Measurements from ENCODE around the gene ASCL5. TPM values are rescaled to one million over a fixed set of nuclear protein-coding genes. Genes with fewer than 3 reads are reported as not detected.

The ASCL5 gene
- total RNA-seq, 1 experiment from 2014 or later = not detected

- ATAC-seq = no peak
- in situ Hi-C loops (cut with HindIII; ENCODE audit: low pct_unique_long_range_greater_than_20kb, low sequenced_read_pairs) = no loop called here
- no peak overlapping the region for H3K27ac ChIP-seq (ENCODE audit: low read length)
- TF ChIP-seq CTCF (IDR thresholded peaks at IDR 0.05) (no peak), TCF7L2 (IDR thresholded peaks at IDR 0.05; ENCODE audit: low read depth, low read length) (no peak), REST (IDR thresholded peaks at IDR 0.05; ENCODE audit: insufficient read depth in 1 of 2, low read depth in 2 of 2, low read length in 1 of 2) (no peak), POLR2AphosphoS5 (IDR thresholded peaks at IDR 0.05; ENCODE audit: low read depth, low read length) (no peak), SIN3A (IDR thresholded peaks at IDR 0.05; ENCODE audit: borderline replicate concordance, insufficient read depth, low read depth, low read length) (no peak)
- intact Hi-C loops (cut with micrococcal nuclease; ENCODE audit: unreplicated experiment) = no loop called here
- H3K4me1 ChIP-seq (ENCODE audit: control insufficient read depth, insufficient read depth, low read length) = no peaks in the 10 kb centered on the region
- H3K4me3 ChIP-seq (ENCODE audit: low read depth in 2 of 2, low read length in 2 of 2) = no peak overlapping the region
- POLR2A ChIA-PET = no interaction called here
- DNase-seq (ENCODE audit: low read depth, low spot score) = no peak
- peaks cover 2% of the 10 kb centered on the region for H3K27me3 ChIP-seq (ENCODE audit: control insufficient read depth, insufficient read depth, low read length)
- CTCF ChIA-PET = no interaction called here
- no peaks in the 10 kb centered on the region for H3K36me3 ChIP-seq (ENCODE audit: control insufficient read depth, insufficient read depth, low read length)
- BruUV-seq (replicated peaks) = no TSS peak
- no peaks in the 10 kb centered on the region for H3K9me3 ChIP-seq (ENCODE audit: control insufficient read depth, insufficient read depth, low read depth, low read length)
These were observed 37.4 kb downstream of the ASCL5 start for GRCh38 chr1:201089596-201089995.

- H3K27me3 ChIP-seq (ENCODE audit: control insufficient read depth, insufficient read depth, low read length) = peaks cover 2% of the 10 kb centered on the region
- in situ Hi-C loops (cut with HindIII; ENCODE audit: low pct_unique_long_range_greater_than_20kb, low sequenced_read_pairs) = no loop called here
These were observed 38.0 kb downstream of the ASCL5 start for GRCh38 chr1:201088901-201089525.

More at GRCh38 chr1:201088901-201089525, 38.0 kb downstream of the ASCL5 start:
- BruUV-seq (replicated peaks) = no TSS peak
- ATAC-seq = no peak
- Histone ChIP-seq H3K9me3 (ENCODE audit: control insufficient read depth, insufficient read depth, low read depth, low read length) (no peaks in the 10 kb centered on the region), H3K36me3 (ENCODE audit: control insufficient read depth, insufficient read depth, low read length) (no peaks in the 10 kb centered on the region), H3K27ac (ENCODE audit: low read length) (no peak overlapping the region), H3K4me3 (ENCODE audit: low read depth in 2 of 2, low read length in 2 of 2) (no peak overlapping the region), H3K4me1 (ENCODE audit: control insufficient read depth, insufficient read depth, low read length) (no peaks in the 10 kb centered on the region)
- no peak for TF ChIP-seq POLR2AphosphoS5 (IDR thresholded peaks at IDR 0.05; ENCODE audit: low read depth, low read length)
- no peak for TF ChIP-seq CTCF (IDR thresholded peaks at IDR 0.05)
- no peak for TF ChIP-seq REST (IDR thresholded peaks at IDR 0.05; ENCODE audit: insufficient read depth in 1 of 2, low read depth in 2 of 2, low read length in 1 of 2)
- TF ChIP-seq TCF7L2 (IDR thresholded peaks at IDR 0.05; ENCODE audit: low read depth, low read length) = no peak
- TF ChIP-seq SIN3A (IDR thresholded peaks at IDR 0.05; ENCODE audit: borderline replicate concordance, insufficient read depth, low read depth, low read length) = no peak
- no peak for DNase-seq (ENCODE audit: low read depth, low spot score)
- ChIA-PET CTCF (no interaction called here), POLR2A (no interaction called here)
- intact Hi-C loops (cut with micrococcal nuclease; ENCODE audit: unreplicated experiment) = no loop called here

Measured in Panc1 (cell line).